GM12878 (cell line): ENCODE measurements around the gene SCAMP4. TPM values are rescaled to one million over a fixed set of nuclear protein-coding genes. Genes with fewer than 3 reads are reported as not detected.

ENCODE experiments used
- ATAC-seq: fragments of 200-7000 bp; cut with Tn5 transposase; 3 replicates; pipeline ENCODE4 v1.9.1; 2020; ENCODE audit warnings: mild to moderate bottlenecking, moderate library complexity
- BruUV-seq: library from RNA; stranded (reverse); fragments of 400-500 nt; replicated peaks from 2 replicates; lab custom pipeline; 2021; lab: Mats Ljungman, UMichigan
- CTCF ChIA-PET: fragments of 300-600 bp; sonication (Branson Sonifier 250); formaldehyde crosslinking; extraction: SDS; loops from one replicate; lab custom pipeline; 2021; ENCODE audit warnings: inconsistent platforms; lab: Yijun Ruan, JAX
- POLR2A ChIA-PET: fragments of 350-600 bp; formaldehyde crosslinking; extraction: SDS; loops from one replicate; lab custom pipeline; 2021; ENCODE audit warnings: inconsistent platforms; lab: Charles Lee
- RAD21 ChIA-PET: fragments of 300-600 bp; sonication (Branson Sonifier 250); formaldehyde crosslinking; loops from one replicate; lab custom pipeline; 2023; ENCODE audit warnings: antibody characterized with exemption; ENCODE audit not compliant: unreplicated experiment; lab: Charles Lee
- SMC1A ChIA-PET: fragments of 300-600 bp; sonication (Branson Sonifier 250); formaldehyde crosslinking; loops from one replicate; lab custom pipeline; 2023; ENCODE audit not compliant: unreplicated experiment, uncharacterized antibody; lab: Charles Lee
- DNase-seq: peaks from one replicate; pipeline ENCODE4 v3.0.0-alpha.2; 2011; ENCODE audit warnings: low read depth, low spot score
- FAIRE-seq: peaks from 3 replicates; lab custom pipeline; 2011; peaks lifted over from hg19 to GRCh38; lab: Jason Lieb, UNC
- H2AFZ ChIP-seq: 2 replicates; pipeline ENCODE4 v1.6.0; 2011; ENCODE audit warnings: low read depth, low read length, control low read depth; ENCODE audit not compliant: control insufficient read depth
- H3K27ac ChIP-seq: 2 replicates; pipeline ENCODE4 v1.5.1; 2011; ENCODE audit warnings: control low read depth; ENCODE audit not compliant: control insufficient read depth, insufficient read depth
- H3K27me3 ChIP-seq, 2 experiments: replicated peaks in 1 of 2; 2 replicates each; pipeline versions ENCODE4 v1.6.0 to v1.6.1; 2011; ENCODE audit warnings: low read length in 1 of 2; ENCODE audit not compliant: control insufficient read depth in 2 of 2, insufficient read depth in 2 of 2
- H3K36me3 ChIP-seq, 2 experiments: 2 replicates each; pipeline ENCODE4 v1.5.1; 2011; ENCODE audit warnings: low read length in 1 of 2; ENCODE audit not compliant: control insufficient read depth in 2 of 2, insufficient read depth in 2 of 2
- H3K4me1 ChIP-seq: 2 replicates; pipeline ENCODE4 v1.6.1; 2011; ENCODE audit warnings: mild to moderate bottlenecking, low read length, moderate library complexity, mixed read lengths; ENCODE audit not compliant: control insufficient read depth, insufficient read depth
- H3K4me2 ChIP-seq: 2 replicates; pipeline ENCODE4 v1.6.0; 2011; ENCODE audit warnings: control low read depth; ENCODE audit not compliant: control insufficient read depth, insufficient read depth
- H3K4me3 ChIP-seq: fragments of 200-600 bp; sonication (generic); 2 replicates; pipeline ENCODE4 v1.5.1; 2016
- H3K79me2 ChIP-seq: 2 replicates; pipeline ENCODE4 v1.6.0; 2011; ENCODE audit warnings: low read length; ENCODE audit not compliant: control insufficient read depth, insufficient read depth
- H3K9ac ChIP-seq: 2 replicates; pipeline ENCODE4 v1.8.0; 2011; ENCODE audit warnings: low read length, control low read depth, mixed read lengths; ENCODE audit not compliant: control insufficient read depth, insufficient read depth
- H3K9me3 ChIP-seq: replicated peaks from 3 replicates; pipeline ENCODE4 v1.5.1; 2011; ENCODE audit warnings: mild to moderate bottlenecking, low read length; ENCODE audit not compliant: control insufficient read depth, insufficient read depth
- H4K20me1 ChIP-seq: 2 replicates; pipeline ENCODE4 v1.6.0; 2011; ENCODE audit not compliant: control insufficient read depth, insufficient read depth
- BMI1 ChIP-seq: fragments of 450-650 bp; IDR thresholded peaks from 2 replicates; pipeline ENCODE4 v1.6.1; 2016; ENCODE audit warnings: mild to moderate bottlenecking, moderate library complexity, borderline replicate concordance
- CBX3 ChIP-seq: fragments of 200-600 bp; sonication (generic); IDR thresholded peaks from 2 replicates; pipeline ENCODE4 v1.6.1; 2016; ENCODE audit warnings: low read depth, borderline replicate concordance
- E2F4 ChIP-seq: IDR thresholded peaks from 2 replicates; pipeline ENCODE4 v1.6.1; 2012; ENCODE audit warnings: low read depth, low read length, improper control_type of control experiment
- ESRRA ChIP-seq: IDR thresholded peaks from 2 replicates; pipeline ENCODE4 v1.6.1; 2012; ENCODE audit warnings: mild to moderate bottlenecking, low read length, improper control_type of control experiment
- EZH2 ChIP-seq: IDR thresholded peaks from 2 replicates; pipeline ENCODE4 v1.6.1; 2012; ENCODE audit warnings: low read depth, mild to moderate bottlenecking, control low read depth, inconsistent platforms, low read length, borderline replicate concordance; ENCODE audit not compliant: control insufficient read depth
- HDAC2 ChIP-seq: fragments of 200-600 bp; sonication (generic); IDR thresholded peaks from 2 replicates; pipeline ENCODE4 v1.6.1; 2017
- HDAC6 ChIP-seq: fragments of 200-600 bp; sonication (generic); IDR thresholded peaks from one replicate; pipeline ENCODE4 v1.8.0; 2017; ENCODE audit warnings: antibody characterized with exemption; ENCODE audit not compliant: unreplicated experiment
- NBN ChIP-seq: fragments of 450-650 bp; IDR thresholded peaks from 2 replicates; pipeline ENCODE4 v1.6.1; 2016
- RAD21 ChIP-seq: IDR thresholded peaks from 2 replicates; pipeline ENCODE4 v1.6.1; 2011; ENCODE audit warnings: mild to moderate bottlenecking, low read depth, low read length, moderate library complexity; ENCODE audit not compliant: insufficient read depth
- ZNF592 ChIP-seq: fragments of 450-650 bp; IDR thresholded peaks from 2 replicates; pipeline ENCODE4 v1.6.1; 2017; ENCODE audit warnings: mild to moderate bottlenecking, moderate library complexity
- WGBS: methylation state at CpG from one replicate; pipeline ENCODE4 v1.1.6; 2016; ENCODE audit warnings: low lambda C conversion rate; ENCODE audit not compliant: insufficient replicate concordance, insufficient coverage; ENCODE audit errors: missing lambda C conversion rate; 5-methylcytosine and 5-hydroxymethylcytosine counted together
- in situ Hi-C: fragments of 300-500 bp; cut with MboI; formaldehyde crosslinking; loops from 9 replicates; pipeline ENCODE4 v1.14.3; 2018; ENCODE audit warnings: mixed read lengths
- intact Hi-C: fragments of 100-400 bp; cut with micrococcal nuclease; formaldehyde crosslinking; loops from one replicate; pipeline ENCODE4 v1.14.2; 2022; ENCODE audit not compliant: unreplicated experiment
- polyA plus RNA-seq, 11 experiments: library from polyadenylated mRNA; depleted of rRNA in 4 of 11; unstranded in 6 of 11; stranded (reverse) in 5 of 11; fragments of >200 nt; fragmentation: Nextera tagmentation in 4 of 11; fragmentation: Illumina TruSeq in 1 of 11; extraction: Ambion mirVana in 4 of 11; extraction: Trizol in 1 of 11; gene quantifications; 1 replicate in 1 of 11; 2 replicates in 10 of 11; pipeline versions ENCODE4 v1.2.1 to v1.2.3, GENCODE V29; 2011 to 2016; ENCODE audit warnings: inconsistent platforms in 2 of 11, missing spikeins in 2 of 11, low read depth in 1 of 11
- total RNA-seq, 4 experiments: library from RNA; depleted of rRNA in 3 of 4; stranded (reverse); fragments of >200 nt in 3 of 4; fragmentation: Illumina TruSeq in 1 of 4; extraction: Trizol in 1 of 4; gene quantifications; 2 replicates each; pipeline versions ENCODE4 v1.2.1 to v1.2.3, GENCODE V29; 2013 to 2021

SCAMP4 gene
- total and polyA plus RNA-seq, 10 of the 15 experiments (the other 5 are each of a cell fraction or from before 2014, with no cell fraction given): 0.63 to 34.7 (median 12.8) TPM

- no peaks in the 10 kb centered on the region for H3K79me2 ChIP-seq
- TF ChIP-seq BMI1 (no peak), RAD21 (no peak), NBN (no peak), ZNF592 (no peak), E2F4 (no peak), HDAC6 (no peak), CBX3 (no peak), EZH2 (no peak), ESRRA (no peak), HDAC2 (no peak)
- POLR2A ChIA-PET: interaction anchor here (0.6 kb wide), 1 partner anchor 69 kb away, joined by 5 read pairs; no protein-coding TSS in a partner anchor
- H3K9me3 ChIP-seq: no peaks in the 10 kb centered on the region
- H4K20me1 ChIP-seq: no peaks in the 10 kb centered on the region; the same call in 1 of the 2 replicates
- peaks cover 5 to 12% of the 10 kb centered on the region in 2 experiments; a peak in 3 of 4 replicates for H3K36me3 ChIP-seq
- RAD21 ChIA-PET: no interaction called here
- intact Hi-C loops (no loop called here), in situ Hi-C loops (no loop called here)
- no TSS peak for BruUV-seq
- DNase-seq: no peak
- no peak overlapping the region for H3K27ac ChIP-seq
- CTCF ChIA-PET: no interaction called here
- no peak overlapping the region for H3K9ac ChIP-seq
- SMC1A ChIA-PET: no interaction called here
- WGBS: 83% methylated on average over 26 of the region's 26 CpGs
- H3K4me3 ChIP-seq: no peak overlapping the region
- no peaks in the 10 kb centered on the region; a peak in 1 of 4 replicates for H3K27me3 ChIP-seq
- H3K4me2 ChIP-seq: no peak overlapping the region
- no peaks in the 10 kb centered on the region for H3K4me1 ChIP-seq
- no peak overlapping the region for H2AFZ ChIP-seq
- FAIRE-seq: no peak
- no peak for ATAC-seq
These were observed 61.9 kb downstream of the SCAMP4 start for GRCh38 chr19:1967087-1967608.
